HG03520 (cell line): ENCODE data around the gene SORCS2.

Experiments used
- ATAC-seq: cut with Tn5 transposase; IDR thresholded peaks from one replicate; pipeline ENCODE4 v1.9.1; 2021; ENCODE audit warnings: mild to moderate bottlenecking, moderate library complexity; ENCODE audit not compliant: unreplicated experiment

SORCS2 gene

GRCh38 chr4:7384929-7385890, 192.9 kb downstream of the SORCS2 start:
- no peak for ATAC-seq

GRCh38 chr4:7387925-7388324, 195.6 kb downstream of the SORCS2 start:
- no peak for ATAC-seq

GRCh38 chr4:7388627-7389026, 196.3 kb downstream of the SORCS2 start:
- ATAC-seq: no peak

- no peak for ATAC-seq
These were observed 196.9 kb downstream of the SORCS2 start for GRCh38 chr4:7389101-7389701.

- no peak for ATAC-seq
These were observed 197.4 kb downstream of the SORCS2 start for GRCh38 chr4:7389719-7390118.

- ATAC-seq: no peak
These were observed 198.0 kb downstream of the SORCS2 start for GRCh38 chr4:7390336-7390735.

GRCh38 chr4:7390906-7391636, 198.7 kb downstream of the SORCS2 start:
- no peak for ATAC-seq

- no peak for ATAC-seq
These were observed 199.5 kb downstream of the SORCS2 start for GRCh38 chr4:7391637-7392437.

GRCh38 chr4:7392438-7393421, 200.4 kb downstream of the SORCS2 start:
- ATAC-seq: no peak

- no peak for ATAC-seq
These were observed 201.6 kb downstream of the SORCS2 start for GRCh38 chr4:7393601-7394575.

GRCh38 chr4:7394681-7395451, 202.5 kb downstream of the SORCS2 start:
- ATAC-seq: no peak

- no peak for ATAC-seq
These were observed 203.3 kb downstream of the SORCS2 start for GRCh38 chr4:7395645-7396044.

- ATAC-seq: no peak
These were observed 204.0 kb downstream of the SORCS2 start for GRCh38 chr4:7396186-7396910.

GRCh38 chr4:7397206-7398103, 205.1 kb downstream of the SORCS2 start:
- no peak for ATAC-seq

- ATAC-seq: no peak
These were observed 205.7 kb downstream of the SORCS2 start for GRCh38 chr4:7398104-7398423.

GRCh38 chr4:7398788-7399439, 206.6 kb downstream of the SORCS2 start:
- no peak for ATAC-seq
